HG03457 (cell line): ENCODE results near the gene TOMM6.
"Not testable (repeated sequence)": the region's sequence is repeated elsewhere in the genome, so short reads cannot be mapped to it uniquely, and the experiment has no call there.

ENCODE experiments used
- ATAC-seq: cut with Tn5 transposase; IDR thresholded peaks from one replicate; pipeline ENCODE4 v1.9.1; 2021; ENCODE audit warnings: moderate number of reproducible peaks; ENCODE audit not compliant: unreplicated experiment

The TOMM6 gene

DNA sequence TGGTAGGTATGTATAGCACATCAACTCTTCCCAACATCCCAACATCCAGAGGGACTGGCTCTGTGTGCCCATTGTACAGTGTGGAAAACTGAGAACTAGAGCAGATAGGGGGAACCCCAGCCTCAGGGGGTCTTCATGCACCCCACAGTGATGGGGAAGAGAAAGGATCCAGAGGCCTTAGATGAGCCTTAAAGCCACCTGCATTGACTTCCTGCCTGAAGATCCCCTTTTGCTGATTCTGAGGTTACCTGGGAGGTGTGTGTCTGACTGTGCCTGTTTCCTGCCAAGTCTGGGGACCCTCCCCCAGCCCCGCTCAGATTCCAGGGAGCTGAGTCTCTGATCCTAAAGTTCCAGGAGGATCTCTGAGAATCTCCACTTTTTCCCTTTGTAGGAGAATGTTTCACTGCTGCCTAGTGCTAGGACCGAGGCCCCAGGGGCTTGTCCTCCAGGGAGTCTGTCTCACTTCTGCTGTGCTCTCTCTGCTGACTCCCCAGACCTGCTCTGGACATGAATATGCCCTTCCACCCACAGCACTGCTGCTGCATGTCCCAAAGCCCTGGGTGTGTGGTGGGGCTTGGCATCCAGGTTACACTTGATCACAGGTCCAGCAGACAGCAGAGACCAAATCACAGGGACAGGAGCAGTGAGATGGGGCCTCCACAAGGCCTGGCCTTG lies 27.5 kb upstream of the TOMM6 start:
- ATAC-seq, result no peak

DNA sequence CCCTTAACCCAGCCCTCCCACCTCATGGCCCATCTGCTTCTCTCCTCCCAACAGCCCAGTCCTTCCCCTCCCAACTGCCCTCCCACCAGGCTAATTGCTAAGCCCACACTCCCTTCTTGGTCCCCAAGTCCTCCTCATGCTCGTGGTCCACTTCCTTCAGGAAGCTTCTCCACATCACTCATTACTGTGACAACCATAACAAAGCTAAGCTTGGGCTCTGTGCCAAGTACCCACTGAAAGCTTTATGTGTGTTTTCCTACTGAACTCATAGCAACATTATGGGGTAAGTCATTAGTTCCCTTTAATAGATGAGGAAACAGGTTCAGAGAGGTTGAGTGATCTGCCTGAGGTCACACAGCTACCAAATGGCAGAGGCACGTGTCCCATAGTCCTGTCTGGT lies 24.0 kb upstream of the TOMM6 start:
- ATAC-seq, result no peak

DNA sequence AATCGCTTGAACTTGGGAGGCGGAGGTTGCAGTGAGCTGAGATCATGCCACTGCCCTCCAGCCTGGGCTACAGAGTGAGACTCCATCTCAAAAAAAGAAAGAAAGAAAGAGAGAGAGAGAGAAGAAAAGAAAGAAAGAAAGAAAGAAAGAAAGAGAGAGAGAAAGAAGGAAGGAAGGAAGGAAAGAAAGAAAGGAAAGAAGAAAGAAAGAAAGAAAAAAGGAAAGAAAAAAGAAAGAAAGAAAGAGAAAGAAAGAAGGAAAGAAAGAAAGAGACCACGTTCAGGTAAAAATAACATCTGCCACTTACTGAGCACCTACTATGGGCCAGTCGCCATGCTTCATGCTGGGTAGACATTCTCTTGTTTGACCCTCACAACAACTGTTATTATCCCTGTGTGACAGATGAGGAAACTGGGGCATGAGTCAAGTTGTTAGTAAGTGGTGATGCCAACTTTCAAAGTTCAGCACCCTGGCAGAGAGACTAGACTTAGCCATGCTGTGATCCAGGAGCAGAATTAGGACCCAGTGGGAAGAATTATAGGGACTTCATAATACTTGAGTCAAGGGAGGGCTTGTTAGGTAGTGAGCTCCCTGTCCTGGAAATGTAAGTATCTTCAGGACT lies 21.3 kb upstream of the TOMM6 start:
- not testable (repeated sequence) for ATAC-seq

DNA sequence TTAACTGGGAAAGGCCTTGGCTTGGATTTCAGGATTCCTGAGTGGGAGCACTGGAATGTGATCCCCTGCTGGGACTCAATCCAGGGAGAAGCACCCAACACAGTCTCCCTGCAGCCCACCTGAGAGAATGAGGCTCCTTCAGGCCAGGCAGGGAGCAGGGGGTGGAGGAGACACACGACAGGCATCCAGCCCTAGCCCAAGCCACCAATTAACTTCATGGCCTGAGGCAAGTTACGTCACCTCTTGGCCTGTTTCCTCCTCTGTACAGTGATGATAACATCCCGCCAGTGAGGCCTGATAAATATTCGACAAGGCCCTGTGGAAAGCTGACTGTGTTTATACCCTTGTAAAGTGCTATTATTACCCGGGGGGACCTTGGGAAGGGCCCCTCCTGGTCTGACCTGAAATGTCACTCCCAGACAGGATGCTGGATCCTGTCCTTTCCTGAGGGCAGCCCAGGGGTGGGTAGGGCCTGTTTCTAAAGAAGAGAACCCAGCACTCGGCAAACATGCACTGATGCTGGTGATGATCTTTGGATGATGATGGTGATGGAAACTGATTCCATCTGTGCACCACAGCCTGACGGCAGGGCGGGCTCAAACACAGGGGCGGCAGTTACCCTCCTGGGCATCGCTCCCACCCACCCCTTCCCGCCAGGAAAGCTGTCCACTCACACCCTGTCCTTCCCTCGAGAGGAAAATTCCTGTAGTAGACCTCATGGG lies 20.2 kb upstream of the TOMM6 start:
- ATAC-seq, result no peak

DNA sequence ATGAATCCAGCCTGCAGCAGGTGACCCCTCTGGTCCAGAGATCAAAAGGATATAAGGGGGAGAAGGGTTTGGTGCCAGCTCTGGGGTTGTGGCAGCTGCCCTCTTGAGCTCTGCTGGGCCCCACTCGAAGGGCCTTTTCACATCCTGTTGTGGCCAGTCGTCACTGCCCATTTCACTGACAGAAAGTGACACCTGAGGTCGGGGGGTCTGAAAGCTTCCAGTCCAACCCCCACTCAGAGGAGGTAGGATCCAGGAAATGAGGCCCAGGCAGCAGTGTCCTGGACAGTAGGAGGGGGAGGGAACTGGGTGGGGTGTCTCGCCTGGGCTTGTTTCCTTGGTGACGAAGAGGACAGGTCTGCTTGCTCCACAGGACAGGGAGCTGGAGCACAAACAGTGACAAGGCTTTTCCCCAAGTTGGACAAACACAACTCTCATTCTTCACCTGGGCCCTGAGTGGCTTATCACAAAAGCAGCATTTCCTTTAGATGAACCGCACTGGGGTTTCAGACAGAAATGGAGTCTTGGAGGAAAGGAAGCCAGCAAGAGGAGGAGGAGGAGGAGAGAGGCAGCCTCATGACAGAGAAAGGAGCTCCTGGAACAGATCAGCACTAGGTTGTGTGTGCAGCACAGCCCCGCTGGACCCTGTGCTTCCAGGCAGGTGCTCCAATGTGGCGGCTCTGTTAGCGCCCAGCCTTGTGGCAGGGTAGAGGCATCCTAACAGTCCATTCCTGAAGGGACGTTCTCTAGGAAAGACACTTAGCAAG lies 18.8 kb upstream of the TOMM6 start:
- no peak for ATAC-seq

DNA sequence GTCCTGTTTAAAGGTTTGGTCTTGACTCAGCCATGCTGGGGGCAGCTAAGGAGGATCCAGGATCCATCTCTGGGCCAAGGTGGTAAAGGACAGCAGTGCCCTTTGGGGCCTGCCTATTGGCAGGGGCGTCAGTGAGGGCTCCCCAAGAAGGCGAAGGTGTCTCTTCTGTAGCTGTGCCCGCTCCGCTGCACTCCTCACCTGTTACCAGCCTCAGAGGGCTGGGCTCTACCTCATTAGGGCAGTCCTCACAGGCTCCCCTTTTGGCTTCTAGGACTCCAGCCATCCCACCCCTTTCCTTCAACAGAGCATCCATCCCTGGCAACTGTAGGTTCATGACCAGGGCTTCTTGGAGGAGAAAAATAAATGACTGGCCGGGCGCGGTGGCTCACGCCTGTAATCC lies 18.1 kb upstream of the TOMM6 start:
- no peak for ATAC-seq

DNA sequence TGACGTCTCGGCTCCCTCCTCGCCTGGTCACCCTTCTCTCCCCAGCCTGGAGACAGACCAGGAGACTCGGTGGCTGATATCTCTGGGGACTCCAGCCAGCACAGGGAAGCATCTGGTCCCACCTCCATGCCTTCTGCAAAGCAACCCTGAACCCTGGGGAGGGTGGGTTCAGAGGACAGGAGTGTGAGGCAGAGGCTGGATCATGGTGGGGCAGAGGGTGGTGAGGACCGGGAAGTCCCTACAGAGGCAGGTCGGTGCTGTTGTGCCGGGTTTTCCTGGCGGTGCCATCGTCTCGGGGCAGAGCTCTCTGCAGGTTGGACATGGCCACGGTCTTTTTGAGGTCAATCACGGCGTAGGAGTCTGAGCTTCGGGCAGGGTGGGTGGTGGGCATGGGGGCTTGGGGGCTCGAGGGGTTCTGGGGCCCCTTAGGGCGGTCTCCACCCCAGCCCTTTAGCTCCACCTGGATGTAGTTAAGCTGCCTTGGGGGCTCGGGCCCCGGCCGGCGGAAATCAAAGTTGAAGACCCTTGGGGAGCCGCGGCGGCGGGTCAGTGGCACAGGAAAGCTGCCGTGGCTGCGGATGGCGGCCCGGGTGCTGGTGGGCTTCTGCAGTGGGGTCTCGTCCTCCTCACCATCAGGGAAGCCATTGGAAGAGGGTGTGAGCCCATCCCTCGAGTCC lies 17.0 kb upstream of the TOMM6 start:
- no peak for ATAC-seq

DNA sequence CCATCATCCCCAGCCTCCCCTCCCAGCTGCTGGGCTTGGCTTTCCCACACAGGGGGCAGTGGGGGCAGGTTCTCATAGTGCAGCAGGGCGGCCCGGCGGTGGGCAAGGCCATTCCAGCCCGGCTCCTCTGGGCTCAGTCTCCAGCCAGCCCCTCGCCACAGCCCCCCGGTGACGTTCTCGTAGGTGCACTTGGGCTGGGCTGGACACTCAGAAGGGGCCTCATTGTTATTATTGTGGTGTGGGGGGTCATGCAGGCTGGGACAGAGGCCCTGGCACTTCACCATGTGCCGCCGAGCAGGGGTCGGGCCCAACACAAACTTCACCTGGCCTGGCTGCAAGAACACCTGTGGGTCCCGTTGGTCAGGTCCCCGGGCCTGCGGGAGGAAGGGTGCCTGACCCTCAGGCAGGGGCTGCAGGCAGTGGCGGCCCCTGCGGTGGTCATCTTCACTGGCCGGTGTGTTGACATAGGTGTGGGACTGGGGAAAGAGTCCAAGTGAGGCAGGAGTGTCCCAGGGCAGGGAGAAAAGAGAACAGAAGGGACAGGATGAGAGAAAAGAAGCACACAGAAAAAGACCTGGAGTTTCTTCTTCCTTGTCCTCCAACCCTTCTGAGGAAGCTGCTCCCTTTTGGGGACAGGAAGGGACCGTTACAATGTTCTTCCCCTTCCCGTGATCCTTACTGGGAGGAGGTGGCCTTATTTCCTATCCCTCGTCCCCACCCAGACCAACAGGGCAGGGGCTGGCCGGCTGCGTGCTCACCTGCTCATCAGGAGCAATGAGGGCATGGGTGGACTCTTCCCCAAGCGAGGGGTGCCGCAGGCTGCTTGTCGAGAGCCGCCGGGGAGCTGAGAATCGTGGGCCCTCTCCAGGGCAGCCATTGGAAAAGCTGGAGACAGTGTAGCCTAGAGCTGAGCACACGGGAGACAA lies 16.2 kb upstream of the TOMM6 start:
- ATAC-seq, result no peak

DNA sequence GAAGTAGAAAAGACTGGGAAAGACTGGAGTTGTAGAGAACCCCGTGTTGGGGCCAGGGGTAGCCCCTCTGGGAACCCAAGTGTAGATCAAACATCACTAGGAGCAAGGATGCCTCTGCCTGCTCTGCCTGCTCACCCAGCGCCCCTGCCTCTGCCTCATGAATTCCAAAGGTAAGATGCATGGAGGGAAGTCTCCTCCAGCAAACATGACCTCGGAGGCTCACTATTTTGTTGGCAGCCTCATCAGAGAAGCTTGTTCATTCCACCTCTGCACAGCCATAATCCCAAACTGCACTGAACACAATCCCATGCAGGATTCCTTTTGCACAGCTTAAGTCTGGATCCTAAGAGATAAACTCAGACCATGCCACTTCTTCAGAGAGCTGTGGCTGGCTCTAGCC lies 12.7 kb upstream of the TOMM6 start:
- ATAC-seq, result no peak

DNA sequence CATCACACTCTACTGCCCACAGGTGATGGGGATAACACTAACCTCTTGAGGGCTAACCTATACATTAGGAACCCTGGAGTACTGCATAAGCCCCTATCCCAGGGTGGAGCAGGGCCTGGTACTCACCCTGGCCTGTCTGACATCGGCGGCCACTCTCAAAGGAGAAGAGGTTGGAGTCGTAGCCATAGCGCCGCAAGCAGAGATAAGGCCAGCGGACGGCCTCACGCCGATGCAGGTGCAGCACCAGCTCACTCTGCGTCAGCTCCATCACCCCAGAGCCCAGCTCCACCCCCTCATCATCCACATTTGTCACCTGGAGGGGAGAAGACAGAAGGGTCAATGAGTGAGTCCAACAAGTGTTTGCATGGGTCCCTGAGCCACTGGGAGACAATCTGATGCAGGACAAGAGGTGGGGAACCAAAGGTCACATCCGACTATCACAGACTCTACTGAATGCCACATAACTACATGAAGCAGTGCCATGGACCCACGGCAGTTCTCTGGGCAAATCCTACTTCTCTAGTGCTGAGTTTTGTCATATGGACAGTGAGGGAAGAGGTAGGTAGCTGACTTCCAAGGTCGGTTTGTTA lies 12.1 kb upstream of the TOMM6 start:
- no peak for ATAC-seq

DNA sequence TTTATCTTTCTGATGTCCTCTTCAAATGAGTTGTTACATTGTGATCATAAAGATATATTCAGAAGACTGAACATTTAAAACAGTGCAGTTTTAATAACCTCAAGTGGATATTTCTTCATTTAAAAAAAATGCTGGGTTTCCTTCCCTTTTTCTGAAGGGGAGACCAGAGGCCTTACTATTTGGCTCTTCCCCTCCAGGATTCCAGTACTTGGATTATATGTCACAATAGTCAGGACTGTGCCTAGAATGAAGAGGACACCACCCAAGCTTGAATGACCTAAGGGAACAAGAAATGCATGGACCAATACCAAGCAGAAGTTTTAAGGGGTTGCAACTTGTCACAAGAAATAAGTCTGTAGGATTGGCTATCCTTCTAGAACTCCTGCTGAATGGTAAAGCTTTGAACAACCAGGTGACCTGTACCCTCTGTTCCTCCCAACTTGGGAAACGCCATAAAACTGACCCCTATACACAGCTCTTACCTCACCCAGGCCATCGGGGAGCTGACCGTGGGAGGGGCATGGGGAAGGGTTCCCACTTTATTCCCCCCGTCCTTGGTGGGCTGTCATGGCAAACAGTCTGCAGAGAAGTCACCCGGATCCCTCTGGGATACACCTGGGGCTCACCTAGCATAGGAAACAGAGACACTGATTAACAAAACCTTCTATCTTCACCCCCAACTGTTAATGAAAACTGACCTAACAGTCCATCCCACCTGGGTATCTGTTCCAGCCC lies 9.8 kb upstream of the TOMM6 start:
- ATAC-seq, result no peak

DNA sequence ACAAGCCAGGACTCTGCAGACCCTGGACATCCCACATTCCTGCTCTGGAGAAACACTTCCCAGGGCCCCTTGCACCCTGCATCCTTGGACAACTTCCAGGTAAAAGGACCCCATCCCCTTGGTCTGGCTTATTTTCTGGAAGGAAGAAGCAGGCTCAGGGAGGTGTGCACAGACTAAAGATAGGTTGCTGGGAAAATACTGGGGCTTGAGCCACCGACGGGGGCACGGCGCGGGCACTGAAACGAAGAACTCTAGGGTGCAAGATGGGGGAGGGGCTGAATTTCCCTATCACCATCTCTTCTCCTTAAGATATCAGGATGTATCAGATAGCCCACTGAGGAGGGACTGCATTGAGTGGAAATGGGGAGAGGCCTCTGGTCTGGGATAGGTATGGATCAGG lies 8.6 kb upstream of the TOMM6 start:
- no peak for ATAC-seq

DNA sequence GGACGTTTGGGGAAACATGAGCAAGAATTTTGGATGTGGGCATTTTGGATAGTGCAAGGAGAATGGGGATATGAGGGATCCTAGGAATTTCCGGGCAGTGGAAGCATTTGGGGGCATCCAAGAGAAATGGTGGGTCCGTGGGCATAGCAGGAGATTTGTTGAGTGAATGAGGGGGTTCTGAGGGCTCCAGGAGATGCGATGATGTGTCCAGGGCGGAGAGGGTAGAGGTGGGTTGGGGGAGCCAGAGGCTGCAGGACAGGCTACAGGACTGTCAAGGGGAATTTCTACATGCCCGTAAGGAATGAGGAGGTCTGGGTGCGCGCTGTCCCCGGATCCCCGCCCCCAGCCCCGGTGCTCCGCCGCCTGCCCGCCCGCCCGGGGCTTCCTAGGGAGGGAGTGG lies 8.2 kb upstream of the TOMM6 start:
- peak; percentile 15 for ATAC-seq

DNA sequence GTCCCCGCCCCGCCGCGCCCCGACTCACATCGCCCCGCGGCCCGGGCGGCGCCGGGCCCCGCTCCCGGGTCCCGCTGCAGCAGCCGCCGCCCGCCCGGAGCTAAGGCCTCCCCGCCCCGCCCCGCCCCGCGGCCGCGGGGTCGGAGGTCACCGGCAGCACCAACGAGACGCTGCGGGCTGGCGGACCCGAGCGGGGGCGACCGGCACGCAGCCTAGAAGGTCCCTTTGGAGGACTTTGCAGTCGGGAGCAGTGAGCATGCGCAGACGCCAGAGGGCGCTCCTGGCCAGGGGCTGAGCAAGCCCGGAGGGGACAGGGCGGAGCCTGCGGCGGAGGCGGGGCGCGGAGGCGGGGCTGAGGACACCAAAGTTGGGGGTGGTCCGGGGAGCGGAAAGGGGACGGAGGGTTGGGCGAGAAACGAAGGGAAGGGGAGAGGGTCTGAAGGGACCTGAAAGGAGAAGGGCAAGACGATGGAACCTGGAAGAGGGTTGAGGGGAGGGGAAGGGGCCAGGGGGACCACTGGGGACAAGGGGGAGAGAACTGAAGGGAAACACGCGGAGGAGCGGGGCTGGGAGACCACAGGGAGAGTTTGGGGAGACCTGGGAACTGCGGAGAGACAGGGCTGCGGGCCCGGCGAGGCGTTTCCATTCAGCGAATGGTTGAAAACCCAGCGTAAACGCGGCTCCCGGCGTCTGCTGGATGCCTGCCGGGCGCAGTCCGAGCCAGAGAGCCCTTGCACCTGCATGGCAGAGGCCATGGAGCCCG lies 7.5 kb upstream of the TOMM6 start, which contains the start of gene FRS3:
TSS of gene FRS3 (minus strand) at position 113 of the 763 bp plus-strand sequence. CDS start 2,913 bp downstream, outside the sequence.
- peak; percentile 86 for ATAC-seq

DNA sequence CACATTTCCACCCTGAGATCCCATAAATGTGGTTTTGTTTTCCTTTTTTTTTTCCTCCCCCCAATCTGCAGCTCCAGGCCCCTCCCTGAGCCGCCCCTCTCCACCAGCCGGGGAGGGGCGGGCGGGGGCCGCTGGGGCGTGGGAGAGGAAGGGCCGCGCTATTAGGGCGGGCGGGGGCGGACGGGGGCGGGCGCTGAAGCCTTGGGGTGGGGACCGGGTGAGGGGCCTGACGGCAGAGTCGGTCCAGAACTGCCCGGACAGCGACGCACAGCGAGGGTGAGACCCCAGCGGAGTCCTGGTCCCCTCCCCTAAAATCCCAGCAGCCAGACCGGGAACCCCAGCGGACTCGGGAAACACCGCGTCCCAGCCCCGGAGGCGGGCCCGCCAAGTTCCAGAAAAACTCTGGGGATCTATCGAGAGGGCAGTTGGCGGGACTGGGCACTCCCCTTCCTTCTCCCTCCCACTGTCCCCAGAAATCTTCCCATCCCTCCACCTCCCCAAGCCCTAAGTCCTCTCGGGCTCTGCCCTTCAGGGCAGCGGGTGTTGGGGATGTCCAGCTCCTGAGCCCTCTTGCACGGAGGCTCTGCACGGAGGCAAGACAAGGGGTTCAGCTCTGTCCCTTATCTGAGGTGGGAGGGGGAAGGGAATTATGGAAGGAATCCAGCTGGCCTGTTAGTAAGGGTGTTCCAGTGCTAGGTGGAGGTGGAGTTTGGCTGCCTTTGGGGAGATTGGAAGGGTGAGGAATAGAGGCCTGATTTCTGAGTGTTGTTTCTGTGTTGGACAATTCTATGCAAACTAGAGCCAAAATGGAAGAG lies 6.7 kb upstream of the TOMM6 start, which contains the start of gene PRICKLE4:
TSS of gene PRICKLE4 (plus strand) at position 232 of the 815 bp plus-strand sequence. CDS start 2,692 bp downstream, outside the sequence.
- no peak for ATAC-seq

DNA sequence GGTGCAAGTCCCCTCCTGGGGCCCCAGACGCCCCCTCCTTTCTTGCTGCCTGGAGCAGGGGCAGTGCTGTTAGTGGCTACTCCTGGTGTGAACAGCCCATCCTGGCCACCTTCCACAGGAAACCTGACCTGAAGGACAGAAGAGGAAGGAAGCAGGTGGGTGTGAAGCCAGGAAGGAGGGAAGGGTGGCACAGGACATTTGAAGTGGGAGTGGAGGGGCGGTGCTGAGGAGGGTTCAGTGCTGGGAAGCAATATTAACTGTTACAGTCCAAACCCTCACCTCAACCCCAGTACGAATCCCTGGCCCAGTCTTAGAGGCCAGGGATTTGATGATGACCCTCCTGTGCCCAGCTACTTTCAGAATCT lies 6.1 kb upstream of the TOMM6 start:
- ATAC-seq, result no peak
